HG02970 (cell line): ENCODE results near the gene TCERG1L.
"Not testable (repeated sequence)": the region's sequence is repeated elsewhere in the genome, so short reads cannot be mapped to it uniquely, and the experiment has no call there.

Source experiments
- ATAC-seq: cut with Tn5 transposase; IDR thresholded peaks from one replicate; pipeline ENCODE4 v1.9.1; 2021; ENCODE audit warnings: mild to moderate bottlenecking, moderate library complexity, moderate number of reproducible peaks; ENCODE audit not compliant: unreplicated experiment, low FRiP score

Gene TCERG1L

GRCh38 chr10:131154306-131155025 lies 157.1 kb downstream of the TCERG1L start:
- ATAC-seq = no peak

GRCh38 chr10:131152456-131152855 lies 159.1 kb downstream of the TCERG1L start:
- not testable (repeated sequence) for ATAC-seq

GRCh38 chr10:131150126-131150525 lies 161.4 kb downstream of the TCERG1L start:
- no peak for ATAC-seq

GRCh38 chr10:131149586-131149985 lies 161.9 kb downstream of the TCERG1L start:
- no peak for ATAC-seq

- ATAC-seq = no peak
Measured at GRCh38 chr10:131149111-131149510, 162.4 kb downstream of the TCERG1L start.

- no peak for ATAC-seq
Measured at GRCh38 chr10:131148270-131148669, 163.3 kb downstream of the TCERG1L start.

GRCh38 chr10:131147301-131147975 lies 164.1 kb downstream of the TCERG1L start:
- no peak for ATAC-seq

GRCh38 chr10:131146790-131147189 lies 164.7 kb downstream of the TCERG1L start:
- ATAC-seq = no peak

GRCh38 chr10:131145756-131146155 lies 165.8 kb downstream of the TCERG1L start:
- no peak for ATAC-seq

- ATAC-seq = no peak
Measured at GRCh38 chr10:131144711-131145375, 166.7 kb downstream of the TCERG1L start.

GRCh38 chr10:131144196-131144595 lies 167.3 kb downstream of the TCERG1L start:
- no peak for ATAC-seq

GRCh38 chr10:131143425-131144165 lies 167.9 kb downstream of the TCERG1L start:
- ATAC-seq = no peak

- ATAC-seq = no peak
Measured at GRCh38 chr10:131142517-131143380, 168.8 kb downstream of the TCERG1L start.

- ATAC-seq = no peak
Measured at GRCh38 chr10:131141645-131142516, 169.6 kb downstream of the TCERG1L start.

GRCh38 chr10:131141207-131141606 lies 170.3 kb downstream of the TCERG1L start:
- no peak for ATAC-seq

GRCh38 chr10:131140606-131141005 lies 170.9 kb downstream of the TCERG1L start:
- no peak for ATAC-seq

- ATAC-seq = no peak
Measured at GRCh38 chr10:131137223-131137622, 174.3 kb downstream of the TCERG1L start.

- not testable (repeated sequence) for ATAC-seq
Measured at GRCh38 chr10:131136336-131136735, 175.2 kb downstream of the TCERG1L start.

- ATAC-seq = no peak
Measured at GRCh38 chr10:131135716-131136115, 175.8 kb downstream of the TCERG1L start.
